ENCODE results near the gene PRF1. TPM values are rescaled to one million over a fixed set of nuclear protein-coding genes. Genes with fewer than 3 reads are reported as not detected.

Gene PRF1
- total and polyA plus RNA-seq, 2 experiments from 2014 or later = 0.13 TPM; not detected in 1

DNA sequence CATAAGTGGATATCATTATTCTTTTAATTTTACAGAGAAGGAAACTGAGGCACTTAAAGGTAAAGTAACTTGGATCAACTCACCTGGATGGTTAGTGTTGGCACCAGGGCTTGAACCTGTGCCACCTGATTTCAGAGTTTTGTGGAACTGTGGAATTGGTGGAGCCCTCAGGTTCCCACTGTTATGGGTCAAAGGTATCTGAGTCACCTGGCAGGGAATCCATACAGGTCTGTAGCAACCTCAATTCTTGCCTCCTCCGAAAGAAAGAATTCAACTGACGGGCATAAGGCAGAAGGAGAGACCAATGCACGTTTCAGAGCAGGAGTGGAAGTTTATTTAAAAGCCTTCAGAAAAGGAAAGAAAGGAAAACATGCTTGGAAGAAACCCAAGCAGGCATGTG, 44.5 kb upstream of the PRF1 start:
- no peak overlapping the region for H3K27ac Mint-ChIP-seq
- H3K79me2 ChIP-seq (replicated peaks; ENCODE audit: insufficient read depth) = no peaks in the 10 kb centered on the region
- no peaks in the 10 kb centered on the region; the same call in 2 of the 3 replicates for H3K4me1 Mint-ChIP-seq
- TF ChIP-seq EZH2 (IDR thresholded peaks at IDR 0.05; ENCODE audit: low read depth, unreplicated experiment) = no peak
- no peak for TF ChIP-seq EZH2phosphoT487 (IDR thresholded peaks at IDR 0.05; ENCODE audit: unreplicated experiment)
- no peak for TF ChIP-seq CREB1 (CRISPR knock-in tag; IDR thresholded peaks at IDR 0.05; ENCODE audit: low read depth)
- TF ChIP-seq JUNB (IDR thresholded peaks at IDR 0.05; ENCODE audit: unreplicated experiment) = no peak
- TF ChIP-seq POLR2AphosphoS5 (IDR thresholded peaks at IDR 0.05; ENCODE audit: low read depth) = no peak
- TF ChIP-seq NANOG (IDR thresholded peaks at IDR 0.05; ENCODE audit: borderline replicate concordance) = no peak
- TF ChIP-seq, protein P1, sequence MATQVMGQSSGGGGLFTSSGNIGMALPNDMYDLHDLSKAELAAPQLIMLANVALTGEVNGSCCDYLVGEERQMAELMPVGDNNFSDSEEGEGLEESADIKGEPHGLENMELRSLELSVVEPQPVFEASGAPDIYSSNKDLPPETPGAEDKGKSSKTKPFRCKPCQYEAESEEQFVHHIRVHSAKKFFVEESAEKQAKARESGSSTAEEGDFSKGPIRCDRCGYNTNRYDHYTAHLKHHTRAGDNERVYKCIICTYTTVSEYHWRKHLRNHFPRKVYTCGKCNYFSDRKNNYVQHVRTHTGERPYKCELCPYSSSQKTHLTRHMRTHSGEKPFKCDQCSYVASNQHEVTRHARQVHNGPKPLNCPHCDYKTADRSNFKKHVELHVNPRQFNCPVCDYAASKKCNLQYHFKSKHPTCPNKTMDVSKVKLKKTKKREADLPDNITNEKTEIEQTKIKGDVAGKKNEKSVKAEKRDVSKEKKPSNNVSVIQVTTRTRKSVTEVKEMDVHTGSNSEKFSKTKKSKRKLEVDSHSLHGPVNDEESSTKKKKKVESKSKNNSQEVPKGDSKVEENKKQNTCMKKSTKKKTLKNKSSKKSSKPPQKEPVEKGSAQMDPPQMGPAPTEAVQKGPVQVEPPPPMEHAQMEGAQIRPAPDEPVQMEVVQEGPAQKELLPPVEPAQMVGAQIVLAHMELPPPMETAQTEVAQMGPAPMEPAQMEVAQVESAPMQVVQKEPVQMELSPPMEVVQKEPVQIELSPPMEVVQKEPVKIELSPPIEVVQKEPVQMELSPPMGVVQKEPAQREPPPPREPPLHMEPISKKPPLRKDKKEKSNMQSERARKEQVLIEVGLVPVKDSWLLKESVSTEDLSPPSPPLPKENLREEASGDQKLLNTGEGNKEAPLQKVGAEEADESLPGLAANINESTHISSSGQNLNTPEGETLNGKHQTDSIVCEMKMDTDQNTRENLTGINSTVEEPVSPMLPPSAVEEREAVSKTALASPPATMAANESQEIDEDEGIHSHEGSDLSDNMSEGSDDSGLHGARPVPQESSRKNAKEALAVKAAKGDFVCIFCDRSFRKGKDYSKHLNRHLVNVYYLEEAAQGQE (IDR thresholded peaks at IDR 0.05; ENCODE audit: unreplicated experiment) = no peak
- TF ChIP-seq ZNF114 (CRISPR knock-in tag; IDR thresholded peaks at IDR 0.05) = no peak
- no peak for TF ChIP-seq ZNF331 (CRISPR knock-in tag; IDR thresholded peaks at IDR 0.05; ENCODE audit: low read depth)
- TF ChIP-seq, protein P2, sequence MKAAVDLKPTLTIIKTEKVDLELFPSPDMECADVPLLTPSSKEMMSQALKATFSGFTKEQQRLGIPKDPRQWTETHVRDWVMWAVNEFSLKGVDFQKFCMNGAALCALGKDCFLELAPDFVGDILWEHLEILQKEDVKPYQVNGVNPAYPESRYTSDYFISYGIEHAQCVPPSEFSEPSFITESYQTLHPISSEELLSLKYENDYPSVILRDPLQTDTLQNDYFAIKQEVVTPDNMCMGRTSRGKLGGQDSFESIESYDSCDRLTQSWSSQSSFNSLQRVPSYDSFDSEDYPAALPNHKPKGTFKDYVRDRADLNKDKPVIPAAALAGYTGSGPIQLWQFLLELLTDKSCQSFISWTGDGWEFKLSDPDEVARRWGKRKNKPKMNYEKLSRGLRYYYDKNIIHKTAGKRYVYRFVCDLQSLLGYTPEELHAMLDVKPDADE (IDR thresholded peaks at IDR 0.05) = no peak
- TF ChIP-seq, protein P3, sequence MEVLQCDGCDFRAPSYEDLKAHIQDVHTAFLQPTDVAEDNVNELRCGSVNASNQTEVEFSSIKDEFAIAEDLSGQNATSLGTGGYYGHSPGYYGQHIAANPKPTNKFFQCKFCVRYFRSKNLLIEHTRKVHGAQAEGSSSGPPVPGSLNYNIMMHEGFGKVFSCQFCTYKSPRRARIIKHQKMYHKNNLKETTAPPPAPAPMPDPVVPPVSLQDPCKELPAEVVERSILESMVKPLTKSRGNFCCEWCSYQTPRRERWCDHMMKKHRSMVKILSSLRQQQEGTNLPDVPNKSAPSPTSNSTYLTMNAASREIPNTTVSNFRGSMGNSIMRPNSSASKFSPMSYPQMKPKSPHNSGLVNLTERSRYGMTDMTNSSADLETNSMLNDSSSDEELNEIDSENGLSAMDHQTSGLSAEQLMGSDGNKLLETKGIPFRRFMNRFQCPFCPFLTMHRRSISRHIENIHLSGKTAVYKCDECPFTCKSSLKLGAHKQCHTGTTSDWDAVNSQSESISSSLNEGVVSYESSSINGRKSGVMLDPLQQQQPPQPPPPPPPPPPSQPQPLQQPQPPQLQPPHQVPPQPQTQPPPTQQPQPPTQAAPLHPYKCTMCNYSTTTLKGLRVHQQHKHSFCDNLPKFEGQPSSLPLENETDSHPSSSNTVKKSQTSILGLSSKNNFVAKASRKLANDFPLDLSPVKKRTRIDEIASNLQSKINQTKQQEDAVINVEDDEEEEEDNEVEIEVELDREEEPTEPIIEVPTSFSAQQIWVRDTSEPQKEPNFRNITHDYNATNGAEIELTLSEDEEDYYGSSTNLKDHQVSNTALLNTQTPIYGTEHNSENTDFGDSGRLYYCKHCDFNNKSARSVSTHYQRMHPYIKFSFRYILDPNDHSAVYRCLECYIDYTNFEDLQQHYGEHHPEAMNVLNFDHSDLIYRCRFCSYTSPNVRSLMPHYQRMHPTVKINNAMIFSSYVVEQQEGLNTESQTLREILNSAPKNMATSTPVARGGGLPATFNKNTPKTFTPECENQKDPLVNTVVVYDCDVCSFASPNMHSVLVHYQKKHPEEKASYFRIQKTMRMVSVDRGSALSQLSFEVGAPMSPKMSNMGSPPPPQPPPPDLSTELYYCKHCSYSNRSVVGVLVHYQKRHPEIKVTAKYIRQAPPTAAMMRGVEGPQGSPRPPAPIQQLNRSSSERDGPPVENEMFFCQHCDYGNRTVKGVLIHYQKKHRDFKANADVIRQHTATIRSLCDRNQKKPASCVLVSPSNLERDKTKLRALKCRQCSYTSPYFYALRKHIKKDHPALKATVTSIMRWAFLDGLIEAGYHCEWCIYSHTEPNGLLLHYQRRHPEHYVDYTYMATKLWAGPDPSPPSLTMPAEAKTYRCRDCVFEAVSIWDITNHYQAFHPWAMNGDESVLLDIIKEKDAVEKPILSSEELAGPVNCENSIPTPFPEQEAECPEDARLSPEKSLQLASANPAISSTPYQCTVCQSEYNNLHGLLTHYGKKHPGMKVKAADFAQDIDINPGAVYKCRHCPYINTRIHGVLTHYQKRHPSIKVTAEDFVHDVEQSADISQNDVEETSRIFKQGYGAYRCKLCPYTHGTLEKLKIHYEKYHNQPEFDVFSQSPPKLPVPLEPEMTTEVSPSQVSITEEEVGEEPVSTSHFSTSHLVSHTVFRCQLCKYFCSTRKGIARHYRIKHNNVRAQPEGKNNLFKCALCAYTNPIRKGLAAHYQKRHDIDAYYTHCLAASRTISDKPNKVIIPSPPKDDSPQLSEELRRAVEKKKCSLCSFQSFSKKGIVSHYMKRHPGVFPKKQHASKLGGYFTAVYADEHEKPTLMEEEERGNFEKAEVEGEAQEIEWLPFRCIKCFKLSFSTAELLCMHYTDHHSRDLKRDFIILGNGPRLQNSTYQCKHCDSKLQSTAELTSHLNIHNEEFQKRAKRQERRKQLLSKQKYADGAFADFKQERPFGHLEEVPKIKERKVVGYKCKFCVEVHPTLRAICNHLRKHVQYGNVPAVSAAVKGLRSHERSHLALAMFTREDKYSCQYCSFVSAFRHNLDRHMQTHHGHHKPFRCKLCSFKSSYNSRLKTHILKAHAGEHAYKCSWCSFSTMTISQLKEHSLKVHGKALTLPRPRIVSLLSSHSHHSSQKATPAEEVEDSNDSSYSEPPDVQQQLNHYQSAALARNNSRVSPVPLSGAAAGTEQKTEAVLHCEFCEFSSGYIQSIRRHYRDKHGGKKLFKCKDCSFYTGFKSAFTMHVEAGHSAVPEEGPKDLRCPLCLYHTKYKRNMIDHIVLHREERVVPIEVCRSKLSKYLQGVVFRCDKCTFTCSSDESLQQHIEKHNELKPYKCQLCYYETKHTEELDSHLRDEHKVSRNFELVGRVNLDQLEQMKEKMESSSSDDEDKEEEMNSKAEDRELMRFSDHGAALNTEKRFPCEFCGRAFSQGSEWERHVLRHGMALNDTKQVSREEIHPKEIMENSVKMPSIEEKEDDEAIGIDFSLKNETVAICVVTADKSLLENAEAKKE (CRISPR knock-in tag; IDR thresholded peaks at IDR 0.05) = no peak
- TF ChIP-seq STAT1 (IDR thresholded peaks at IDR 0.05; ENCODE audit: unreplicated experiment) = no peak
- TF ChIP-seq, protein P4, sequence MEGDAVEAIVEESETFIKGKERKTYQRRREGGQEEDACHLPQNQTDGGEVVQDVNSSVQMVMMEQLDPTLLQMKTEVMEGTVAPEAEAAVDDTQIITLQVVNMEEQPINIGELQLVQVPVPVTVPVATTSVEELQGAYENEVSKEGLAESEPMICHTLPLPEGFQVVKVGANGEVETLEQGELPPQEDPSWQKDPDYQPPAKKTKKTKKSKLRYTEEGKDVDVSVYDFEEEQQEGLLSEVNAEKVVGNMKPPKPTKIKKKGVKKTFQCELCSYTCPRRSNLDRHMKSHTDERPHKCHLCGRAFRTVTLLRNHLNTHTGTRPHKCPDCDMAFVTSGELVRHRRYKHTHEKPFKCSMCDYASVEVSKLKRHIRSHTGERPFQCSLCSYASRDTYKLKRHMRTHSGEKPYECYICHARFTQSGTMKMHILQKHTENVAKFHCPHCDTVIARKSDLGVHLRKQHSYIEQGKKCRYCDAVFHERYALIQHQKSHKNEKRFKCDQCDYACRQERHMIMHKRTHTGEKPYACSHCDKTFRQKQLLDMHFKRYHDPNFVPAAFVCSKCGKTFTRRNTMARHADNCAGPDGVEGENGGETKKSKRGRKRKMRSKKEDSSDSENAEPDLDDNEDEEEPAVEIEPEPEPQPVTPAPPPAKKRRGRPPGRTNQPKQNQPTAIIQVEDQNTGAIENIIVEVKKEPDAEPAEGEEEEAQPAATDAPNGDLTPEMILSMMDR (conservative IDR thresholded peaks at IDR 0.05; ENCODE audit: low read depth in 2 of 2) = no peak
- no peaks in the 10 kb centered on the region for H4K20me1 ChIP-seq (replicated peaks; ENCODE audit: insufficient read depth)
- no peak overlapping the region for H2AFZ ChIP-seq
- H3K4me3 Mint-ChIP-seq = no peak overlapping the region
- no peak overlapping the region for H3K27ac ChIP-seq (ENCODE audit: low read depth)
- H3F3A ChIP-seq (replicated peaks; ENCODE audit: low read depth) = no peaks in the 10 kb centered on the region
- no peak overlapping the region for H3K4me2 ChIP-seq
- DNase-seq (ENCODE audit: low spot score) (no peak), ATAC-seq (no peak)
- H3K4me1 ChIP-seq (ENCODE audit: insufficient read depth) = no peaks in the 10 kb centered on the region
- H3K9me2 ChIP-seq (ENCODE audit: insufficient read depth) = no peaks in the 10 kb centered on the region
- H3K9me3 Mint-ChIP-seq = peaks cover 54% of the 10 kb centered on the region
- H3K27me3 Mint-ChIP-seq (ENCODE audit: insufficient read depth, low read depth, poor library complexity) = peaks cover 3% of the 10 kb centered on the region
- peaks cover 31% of the 10 kb centered on the region for H3K36me3 Mint-ChIP-seq (ENCODE audit: low read depth)
- H3K4me3 ChIP-seq = no peak overlapping the region
- no peaks in the 10 kb centered on the region for H3K27me3 ChIP-seq (ENCODE audit: insufficient read depth)
- 0 out of 2 replicates have a peak, but pooled peaks cover 2% of the 10 kb centered on the region for H3K36me3 ChIP-seq (ENCODE audit: insufficient read depth)
